K562 (cell line): ENCODE data around the gene NRIP2. TPM values are rescaled to one million over a fixed set of nuclear protein-coding genes. Genes with fewer than 3 reads are reported as not detected.
A peak's percentile ranks its signal among the peaks of the same experiment; 100 is the strongest.

Experiments used
- ELF4 ChIP-seq: fragments of 450-650 bp; formaldehyde crosslinking; IDR thresholded peaks from 2 replicates; pipeline ENCODE4 v1.4.0; 2022; ENCODE audit warnings: missing genetic modification characterization
- EP300 ChIP-seq: IDR thresholded peaks from 2 replicates; pipeline ENCODE4 v1.6.1; 2012; ENCODE audit warnings: low read length, improper control_type of control experiment
- L3MBTL2 ChIP-seq: fragments of 450-650 bp; IDR thresholded peaks from 2 replicates; pipeline ENCODE4 v1.6.1; 2016; ENCODE audit warnings: mild to moderate bottlenecking, moderate library complexity
- NCOA6 ChIP-seq: fragments of 450-650 bp; IDR thresholded peaks from 2 replicates; pipeline ENCODE4 v1.6.1; 2017; ENCODE audit warnings: mild to moderate bottlenecking
- NCOR1 ChIP-seq: fragments of 450-650 bp; IDR thresholded peaks from 2 replicates; pipeline ENCODE4 v1.6.1; 2016; ENCODE audit warnings: mild to moderate bottlenecking, moderate library complexity
- PHF20 ChIP-seq: fragments of 450-650 bp; IDR thresholded peaks from 2 replicates; pipeline ENCODE4 v1.6.1; 2018; ENCODE audit not compliant: partially characterized antibody
- U2AF1 ChIP-seq: fragments of 200-400 bp; formaldehyde crosslinking; optimal IDR thresholded peaks from 2 replicates; pipeline ENCODE3; 2017; ENCODE audit warnings: mild to moderate bottlenecking, low read depth, low read length, moderate library complexity
- ZC3H11A ChIP-seq: IDR thresholded peaks from 2 replicates; pipeline ENCODE4 v1.6.1; 2012; ENCODE audit warnings: low read depth, low read length, improper control_type of control experiment
- polyA plus RNA-seq, 8 experiments: library from polyadenylated mRNA; depleted of rRNA in 4 of 8; stranded (reverse) in 5 of 8; unstranded in 3 of 8; fragments of >200 nt; fragmentation: Nextera tagmentation in 2 of 8; fragmentation: Illumina TruSeq in 1 of 8; extraction: Ambion mirVana in 2 of 8; extraction: Trizol in 1 of 8; gene quantifications; 2 replicates each; pipeline versions ENCODE4 v1.2.1 to v1.2.3, GENCODE V29; 2011 to 2014; ENCODE audit warnings: inconsistent platforms in 1 of 8, missing spikeins in 1 of 8
- total RNA-seq, 7 experiments: library from RNA; depleted of rRNA in 6 of 7; stranded (reverse); fragments of >200 nt in 6 of 7; fragmentation: Illumina TruSeq in 2 of 7; extraction: Trizol in 2 of 7; gene quantifications; 2 replicates each; pipeline versions ENCODE4 v1.2.1 to v1.2.3, GENCODE V29; 2011 to 2021; ENCODE audit warnings: low replicate concordance in 1 of 7
- TF ChIP-seq, protein P1 (sequence below): fragments of 450-650 bp; formaldehyde crosslinking; IDR thresholded peaks from 2 replicates; pipeline ENCODE4 v1.4.0; 2020; ENCODE audit warnings: mild to moderate bottlenecking, moderate library complexity
- TF ChIP-seq, protein P2 (sequence below): sonication (generic); formaldehyde crosslinking; IDR thresholded peaks from 2 replicates; pipeline ENCODE4 v1.8.1; 2023; ENCODE audit warnings: mild to moderate bottlenecking, missing genetic modification reagents
- TF ChIP-seq, protein P3 (sequence below), 2 experiments: IDR thresholded peaks; 2 replicates each; pipeline ENCODE4 v1.6.1; 2011; ENCODE audit warnings: borderline replicate concordance in 1 of 2, control low read depth in 1 of 2, low read depth in 1 of 2, low read length in 1 of 2, mild to moderate bottlenecking in 1 of 2, mixed read lengths in 1 of 2, moderate library complexity in 1 of 2; ENCODE audit not compliant: insufficient read depth in 1 of 2, insufficient read length in 1 of 2, poor library complexity in 1 of 2, severe bottlenecking in 1 of 2; ENCODE audit errors: extremely low read depth in 1 of 2
- TF ChIP-seq, protein P4 (sequence below), 2 experiments: IDR thresholded peaks in 1 of 2; conservative IDR thresholded peaks in 1 of 2; 2 replicates each; pipeline ENCODE4 v1.6.1; 2016; ENCODE audit warnings: low read depth in 2 of 2, mild to moderate bottlenecking in 1 of 2, missing compliant biosample characterization in 1 of 2, missing genetic modification characterization in 1 of 2, moderate library complexity in 1 of 2

NRIP2 gene
- total and polyA plus RNA-seq, 9 of the 15 experiments (the other 6 are each of a cell fraction or from before 2014, with no cell fraction given): 0.07 to 0.10 TPM; not detected in 7

DNA sequence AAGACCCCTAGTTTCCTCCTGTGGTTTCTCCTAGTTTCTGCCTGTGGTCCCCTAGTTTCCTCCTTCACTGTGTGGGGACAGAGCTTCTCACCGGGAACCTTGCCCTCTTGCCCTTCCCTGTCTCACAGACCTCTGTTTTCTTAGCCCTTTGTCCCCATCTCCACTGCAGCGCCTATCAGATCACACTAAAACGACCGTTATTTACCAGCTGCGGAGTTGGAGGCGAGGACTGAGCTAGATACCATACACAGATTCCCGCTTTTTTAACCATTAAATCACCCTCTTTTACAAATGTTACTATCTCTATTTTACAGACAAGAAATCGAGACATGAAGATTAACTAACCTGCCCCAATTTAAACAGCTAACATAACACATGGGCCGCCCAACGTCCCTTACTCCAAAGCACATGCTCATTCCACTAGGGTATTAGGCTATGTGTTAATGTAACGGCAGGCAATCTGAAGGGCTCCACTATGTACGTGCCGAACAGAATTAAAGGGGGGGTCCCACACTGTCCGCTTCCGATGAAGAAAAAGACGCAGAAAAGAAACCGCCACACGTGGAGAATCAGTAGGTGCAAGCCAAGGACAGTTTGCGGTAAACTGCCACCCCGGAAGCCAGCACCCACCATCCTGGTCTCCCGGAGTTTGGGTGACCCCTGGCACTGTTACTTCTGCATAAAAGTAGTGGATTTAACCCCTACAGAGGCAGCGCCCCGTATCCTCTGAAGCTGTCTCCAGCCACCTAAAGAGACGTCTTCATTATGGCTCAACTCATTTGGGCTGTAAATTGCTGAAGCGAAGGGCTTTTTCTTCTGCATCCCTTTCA, 41.9 kb downstream of the NRIP2 start (continued):
- TF ChIP-seq, protein P1, sequence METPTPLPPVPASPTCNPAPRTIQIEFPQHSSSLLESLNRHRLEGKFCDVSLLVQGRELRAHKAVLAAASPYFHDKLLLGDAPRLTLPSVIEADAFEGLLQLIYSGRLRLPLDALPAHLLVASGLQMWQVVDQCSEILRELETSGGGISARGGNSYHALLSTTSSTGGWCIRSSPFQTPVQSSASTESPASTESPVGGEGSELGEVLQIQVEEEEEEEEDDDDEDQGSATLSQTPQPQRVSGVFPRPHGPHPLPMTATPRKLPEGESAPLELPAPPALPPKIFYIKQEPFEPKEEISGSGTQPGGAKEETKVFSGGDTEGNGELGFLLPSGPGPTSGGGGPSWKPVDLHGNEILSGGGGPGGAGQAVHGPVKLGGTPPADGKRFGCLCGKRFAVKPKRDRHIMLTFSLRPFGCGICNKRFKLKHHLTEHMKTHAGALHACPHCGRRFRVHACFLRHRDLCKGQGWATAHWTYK: no peak
- TF ChIP-seq L3MBTL2 (peak; percentile 81), PHF20 (no peak), U2AF1 (no peak), ELF4 (CRISPR knock-in tag) (no peak), NCOA6 (no peak), NCOR1 (no peak), EP300 (peak; percentile 28; the same call in 1 of the 2 replicates), ZC3H11A (no peak)
- TF ChIP-seq, protein P2, sequence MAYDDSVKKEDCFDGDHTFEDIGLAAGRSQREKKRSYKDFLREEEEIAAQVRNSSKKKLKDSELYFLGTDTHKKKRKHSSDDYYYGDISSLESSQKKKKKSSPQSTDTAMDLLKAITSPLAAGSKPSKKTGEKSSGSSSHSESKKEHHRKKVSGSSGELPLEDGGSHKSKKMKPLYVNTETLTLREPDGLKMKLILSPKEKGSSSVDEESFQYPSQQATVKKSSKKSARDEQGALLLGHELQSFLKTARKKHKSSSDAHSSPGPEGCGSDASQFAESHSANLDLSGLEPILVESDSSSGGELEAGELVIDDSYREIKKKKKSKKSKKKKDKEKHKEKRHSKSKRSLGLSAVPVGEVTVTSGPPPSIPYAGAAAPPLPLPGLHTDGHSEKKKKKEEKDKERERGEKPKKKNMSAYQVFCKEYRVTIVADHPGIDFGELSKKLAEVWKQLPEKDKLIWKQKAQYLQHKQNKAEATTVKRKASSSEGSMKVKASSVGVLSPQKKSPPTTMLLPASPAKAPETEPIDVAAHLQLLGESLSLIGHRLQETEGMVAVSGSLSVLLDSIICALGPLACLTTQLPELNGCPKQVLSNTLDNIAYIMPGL (CRISPR knock-in tag): no peak
- TF ChIP-seq, protein P3, sequence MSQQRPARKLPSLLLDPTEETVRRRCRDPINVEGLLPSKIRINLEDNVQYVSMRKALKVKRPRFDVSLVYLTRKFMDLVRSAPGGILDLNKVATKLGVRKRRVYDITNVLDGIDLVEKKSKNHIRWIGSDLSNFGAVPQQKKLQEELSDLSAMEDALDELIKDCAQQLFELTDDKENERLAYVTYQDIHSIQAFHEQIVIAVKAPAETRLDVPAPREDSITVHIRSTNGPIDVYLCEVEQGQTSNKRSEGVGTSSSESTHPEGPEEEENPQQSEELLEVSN (IDR thresholded peaks at IDR 0.05; ENCODE audit: borderline replicate concordance in 1 of 2, extremely low read depth in 1 of 2, insufficient read depth in 1 of 2, insufficient read length in 1 of 2, low read depth in 1 of 2, low read length in 1 of 2, poor library complexity in 1 of 2, severe bottlenecking in 1 of 2): peak in 1 of 2 experiments; percentile 26
- TF ChIP-seq, protein P4, sequence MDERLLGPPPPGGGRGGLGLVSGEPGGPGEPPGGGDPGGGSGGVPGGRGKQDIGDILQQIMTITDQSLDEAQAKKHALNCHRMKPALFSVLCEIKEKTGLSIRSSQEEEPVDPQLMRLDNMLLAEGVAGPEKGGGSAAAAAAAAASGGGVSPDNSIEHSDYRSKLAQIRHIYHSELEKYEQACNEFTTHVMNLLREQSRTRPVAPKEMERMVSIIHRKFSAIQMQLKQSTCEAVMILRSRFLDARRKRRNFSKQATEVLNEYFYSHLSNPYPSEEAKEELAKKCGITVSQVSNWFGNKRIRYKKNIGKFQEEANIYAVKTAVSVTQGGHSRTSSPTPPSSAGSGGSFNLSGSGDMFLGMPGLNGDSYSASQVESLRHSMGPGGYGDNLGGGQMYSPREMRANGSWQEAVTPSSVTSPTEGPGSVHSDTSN (CRISPR knock-in tag; IDR thresholded peaks at IDR 0.05; ENCODE audit: low read depth): no peak
- TF ChIP-seq, protein P4 (tag; conservative IDR thresholded peaks at IDR 0.05; ENCODE audit: low read depth): no peak
